ENCODE measurements around the gene KCNS1.

The KCNS1 gene

DNA sequence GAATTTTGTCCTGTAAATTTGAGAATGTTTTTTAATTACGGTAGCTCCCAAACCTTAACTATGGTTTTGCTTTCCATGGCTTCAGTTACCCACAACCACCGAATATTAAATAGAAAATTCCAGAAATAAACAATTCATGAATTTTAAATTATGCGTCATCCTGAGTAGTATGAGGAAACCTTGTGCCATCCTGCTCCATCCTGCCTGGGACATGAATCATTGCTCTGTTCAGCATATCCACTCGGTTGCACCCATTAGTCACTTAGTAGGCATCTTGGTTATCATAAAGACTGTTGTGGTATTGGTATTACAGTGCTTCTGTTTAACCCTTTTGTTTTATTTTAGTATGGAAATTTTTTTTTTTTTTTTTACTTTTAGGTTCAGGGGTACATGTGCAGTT is 39.7 kb downstream of the KCNS1 start:
- H3K4me3 ChIP-seq (ENCODE audit: low read depth, low read length), result no peak overlapping the region
- no peak for DNase-seq (ENCODE audit: low read depth)
- TF ChIP-seq, protein P1, sequence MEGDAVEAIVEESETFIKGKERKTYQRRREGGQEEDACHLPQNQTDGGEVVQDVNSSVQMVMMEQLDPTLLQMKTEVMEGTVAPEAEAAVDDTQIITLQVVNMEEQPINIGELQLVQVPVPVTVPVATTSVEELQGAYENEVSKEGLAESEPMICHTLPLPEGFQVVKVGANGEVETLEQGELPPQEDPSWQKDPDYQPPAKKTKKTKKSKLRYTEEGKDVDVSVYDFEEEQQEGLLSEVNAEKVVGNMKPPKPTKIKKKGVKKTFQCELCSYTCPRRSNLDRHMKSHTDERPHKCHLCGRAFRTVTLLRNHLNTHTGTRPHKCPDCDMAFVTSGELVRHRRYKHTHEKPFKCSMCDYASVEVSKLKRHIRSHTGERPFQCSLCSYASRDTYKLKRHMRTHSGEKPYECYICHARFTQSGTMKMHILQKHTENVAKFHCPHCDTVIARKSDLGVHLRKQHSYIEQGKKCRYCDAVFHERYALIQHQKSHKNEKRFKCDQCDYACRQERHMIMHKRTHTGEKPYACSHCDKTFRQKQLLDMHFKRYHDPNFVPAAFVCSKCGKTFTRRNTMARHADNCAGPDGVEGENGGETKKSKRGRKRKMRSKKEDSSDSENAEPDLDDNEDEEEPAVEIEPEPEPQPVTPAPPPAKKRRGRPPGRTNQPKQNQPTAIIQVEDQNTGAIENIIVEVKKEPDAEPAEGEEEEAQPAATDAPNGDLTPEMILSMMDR (IDR thresholded peaks at IDR 0.05; ENCODE audit: control insufficient read depth, extremely low read depth, insufficient read depth), result no peak

DNA sequence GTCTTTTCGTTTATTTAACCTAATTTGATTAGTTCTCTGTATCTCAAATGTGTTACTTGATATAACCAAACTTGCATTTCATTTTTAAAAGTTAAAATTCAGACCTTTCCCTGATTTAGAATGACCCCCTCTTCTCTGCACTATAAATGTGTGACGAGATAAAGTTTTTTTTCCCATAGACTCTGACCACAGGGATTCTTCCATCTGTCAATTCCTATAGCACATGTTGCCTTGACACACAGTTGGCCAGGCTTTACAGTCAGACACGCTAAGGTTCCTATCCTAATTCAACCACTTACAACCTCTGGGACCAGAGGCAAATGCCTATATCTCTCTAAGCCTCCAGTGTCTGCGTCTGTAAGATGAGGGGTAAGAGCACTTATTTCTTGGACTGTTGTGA is 40.6 kb downstream of the KCNS1 start:
- no peak for DNase-seq (ENCODE audit: low read depth)
- TF ChIP-seq, protein P1 (IDR thresholded peaks at IDR 0.05; ENCODE audit: control insufficient read depth, extremely low read depth, insufficient read depth), result no peak
- H3K4me3 ChIP-seq (ENCODE audit: low read depth, low read length), result no peak overlapping the region

DNA sequence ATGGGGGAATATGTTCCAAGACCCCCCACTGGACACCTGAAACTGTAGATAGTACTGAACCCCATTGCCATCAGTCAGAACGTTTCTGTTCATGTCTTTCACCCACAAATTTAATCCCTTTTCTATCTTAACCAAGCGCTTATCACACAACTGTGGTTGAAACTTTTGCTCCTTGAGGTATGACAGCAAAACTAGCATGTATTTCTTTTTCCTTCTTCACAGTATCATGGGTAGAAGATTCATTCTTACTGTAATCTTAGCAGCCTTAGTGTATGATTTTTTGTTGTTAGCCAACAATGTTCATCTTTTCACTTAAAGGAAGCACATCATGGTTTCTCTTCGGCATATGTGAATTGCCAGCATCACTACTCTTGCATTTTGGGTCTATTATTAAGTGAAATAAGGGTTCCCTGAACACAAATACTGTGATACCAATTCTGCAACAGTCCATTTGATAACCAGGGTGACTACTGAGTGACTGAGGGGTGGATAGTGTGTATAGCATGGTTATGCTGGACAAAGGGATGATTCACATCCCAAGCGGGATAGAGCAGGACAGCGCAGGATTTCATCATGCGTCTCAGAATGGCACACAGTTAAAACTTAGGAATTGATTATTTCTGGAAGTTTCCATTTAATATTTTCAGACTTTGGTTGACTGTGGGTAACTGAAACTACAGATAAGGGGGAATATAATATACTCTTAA is 41.8 kb downstream of the KCNS1 start:
- TF ChIP-seq, protein P1 (IDR thresholded peaks at IDR 0.05; ENCODE audit: control insufficient read depth, extremely low read depth, insufficient read depth), result no peak
- no peak for DNase-seq (ENCODE audit: low read depth)
- H3K4me3 ChIP-seq (ENCODE audit: low read depth, low read length), result no peak overlapping the region

DNA sequence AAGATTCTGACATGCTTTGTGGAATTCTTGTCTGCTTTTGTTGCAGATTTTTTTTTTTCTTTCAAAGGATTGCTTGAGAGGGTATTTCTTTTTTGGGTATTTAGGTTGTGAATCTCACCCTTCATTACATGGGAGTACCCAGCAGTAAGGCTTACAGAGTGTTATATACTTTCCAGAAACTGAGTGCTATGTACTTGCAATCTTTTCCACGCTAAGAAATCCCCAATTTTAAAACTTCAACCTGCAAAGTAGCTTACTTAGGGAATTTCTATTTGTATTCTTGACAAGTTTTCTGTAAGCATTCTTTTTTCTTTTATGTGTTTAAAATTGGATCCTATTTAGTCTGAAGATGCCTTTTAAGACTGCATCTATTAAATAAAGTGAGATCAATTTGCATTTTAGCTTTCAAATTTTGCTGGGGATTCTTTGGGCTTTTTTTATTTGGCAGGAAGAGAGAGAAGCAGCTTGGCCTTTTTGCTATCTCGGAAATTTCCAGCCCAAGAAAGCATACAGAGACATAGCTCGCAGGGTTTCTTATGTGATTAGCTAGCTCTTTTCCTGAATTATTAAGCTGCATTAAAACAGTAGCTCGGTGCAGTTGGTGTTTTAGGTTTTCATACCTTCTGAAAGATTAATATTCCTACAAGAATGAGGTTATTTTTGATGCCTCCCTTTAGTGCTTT is 42.6 kb downstream of the KCNS1 start:
- no peak overlapping the region for H3K4me3 ChIP-seq (ENCODE audit: low read depth, low read length)
- no peak for DNase-seq (ENCODE audit: low read depth)
- TF ChIP-seq, protein P1 (IDR thresholded peaks at IDR 0.05; ENCODE audit: control insufficient read depth, extremely low read depth, insufficient read depth), result no peak

DNA sequence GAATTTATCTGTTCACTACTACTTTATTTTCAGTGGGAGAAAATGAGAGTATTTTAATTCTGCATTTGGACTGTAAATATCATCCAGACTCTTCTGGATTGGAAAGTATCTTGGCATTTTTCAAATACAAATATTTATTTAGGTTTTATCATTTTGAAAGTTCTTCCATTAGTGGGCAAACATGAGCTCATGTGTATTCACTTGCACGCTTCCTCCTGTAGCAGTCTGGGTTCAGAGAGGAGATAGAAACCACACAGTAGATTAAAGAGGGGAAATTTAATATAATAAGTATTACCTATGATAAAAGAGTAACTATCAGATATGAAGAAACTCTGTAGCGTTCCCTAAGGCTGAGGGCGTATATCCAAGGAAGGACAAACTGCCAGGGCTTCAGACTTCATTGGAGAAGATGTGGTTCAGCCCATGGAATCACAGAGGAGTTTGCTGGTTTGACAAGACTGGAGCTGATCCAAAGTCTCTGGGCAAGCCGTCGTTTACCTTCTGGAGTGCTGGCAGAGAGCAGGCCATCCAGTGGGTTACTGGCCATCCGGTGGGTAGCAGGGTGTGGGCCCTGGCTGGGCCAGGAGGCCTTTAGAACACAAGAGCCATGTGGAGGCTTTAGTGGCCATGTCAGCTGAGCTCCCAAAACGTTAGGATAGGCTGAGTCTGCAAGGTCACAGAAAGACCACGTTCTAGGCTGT is 44.3 kb downstream of the KCNS1 start:
- no peak overlapping the region for H3K4me3 ChIP-seq (ENCODE audit: low read depth, low read length)
- TF ChIP-seq, protein P1 (IDR thresholded peaks at IDR 0.05; ENCODE audit: control insufficient read depth, extremely low read depth, insufficient read depth), result no peak
- DNase-seq (ENCODE audit: low read depth), result peak; percentile 61

DNA sequence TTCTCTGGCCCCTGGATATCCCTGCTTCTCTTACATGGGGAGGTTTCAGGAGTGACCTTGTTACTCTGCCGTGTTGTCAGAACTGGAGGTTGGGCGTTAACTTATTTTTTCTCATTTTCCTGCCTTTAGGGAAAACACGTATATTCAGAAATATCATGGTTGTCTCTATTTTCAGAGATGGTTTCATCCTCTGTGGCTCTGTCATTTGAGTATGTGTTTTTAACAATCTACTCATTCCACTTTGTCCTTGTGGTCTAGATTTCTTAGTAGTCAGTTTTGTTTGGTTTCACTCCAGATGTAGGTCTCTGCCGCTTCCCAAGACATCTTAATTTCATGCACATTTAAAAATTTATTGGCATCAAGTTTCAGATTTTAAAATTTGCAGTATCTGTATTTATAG is 45.9 kb downstream of the KCNS1 start:
- TF ChIP-seq, protein P1 (IDR thresholded peaks at IDR 0.05; ENCODE audit: control insufficient read depth, extremely low read depth, insufficient read depth), result no peak
- DNase-seq (ENCODE audit: low read depth), result no peak

More for the DNA sequence above, 45.9 kb downstream of the KCNS1 start:
- no peak overlapping the region for H3K4me3 ChIP-seq (ENCODE audit: low read depth, low read length)

Measured in LNCaP clone FGC (cell line).